ENCODE measurements around the gene SLC19A1. TPM values are rescaled to one million over a fixed set of nuclear protein-coding genes. Genes with fewer than 3 reads are reported as not detected.
"Not testable (repeated sequence)": the region's sequence is repeated elsewhere in the genome, so short reads cannot be mapped to it uniquely, and the experiment has no call there.

The SLC19A1 gene
- total RNA-seq, 1 experiment from 2014 or later, result 25.4 TPM

GRCh38 chr21:45570826-45571601 lies 28.8 kb upstream of the SLC19A1 start:
- H3K4me1 Mint-ChIP-seq (ENCODE audit: insufficient read depth, unreplicated experiment), result no peaks in the 10 kb centered on the region
- H3K27ac Mint-ChIP-seq (ENCODE audit: low read depth, unreplicated experiment), result no peak overlapping the region
- ChIA-PET CTCF (interaction anchor here (0.9 to 1.2 kb wide), 3 partner anchors 8 to 15 kb away, joined by 3 to 6 read pairs (median 4); no protein-coding TSS in a partner anchor), POLR2A (no interaction called here)
- intact Hi-C loops (cut with micrococcal nuclease), result no loop called here
- no TSS peak for BruUV-seq (replicated peaks)
- peaks cover 6% of the 10 kb centered on the region for H3K36me3 Mint-ChIP-seq (ENCODE audit: insufficient read depth, unreplicated experiment)
- H3K9me3 Mint-ChIP-seq (ENCODE audit: unreplicated experiment), result no peaks in the 10 kb centered on the region
- H3K27me3 Mint-ChIP-seq (ENCODE audit: insufficient read depth, unreplicated experiment), result peaks cover 47% of the 10 kb centered on the region
- H3K4me3 Mint-ChIP-seq (ENCODE audit: unreplicated experiment), result no peak overlapping the region
- no peak for DNase-seq (ENCODE audit: unreplicated experiment)
- no peak for TF ChIP-seq CTCF (IDR thresholded peaks at IDR 0.05; ENCODE audit: unreplicated experiment)

- CTCF ChIA-PET, result interaction anchor here (0.7 kb wide), 1 partner anchor 14 kb away, joined by 3 read pairs; no protein-coding TSS in a partner anchor
- Mint-ChIP-seq H3K9me3 (ENCODE audit: unreplicated experiment) (no peaks in the 10 kb centered on the region), H3K27ac (ENCODE audit: low read depth, unreplicated experiment) (no peak overlapping the region), H3K27me3 (ENCODE audit: insufficient read depth, unreplicated experiment) (peaks cover 47% of the 10 kb centered on the region), H3K4me3 (ENCODE audit: unreplicated experiment) (no peak overlapping the region), H3K36me3 (ENCODE audit: insufficient read depth, unreplicated experiment) (peaks cover 6% of the 10 kb centered on the region), H3K4me1 (ENCODE audit: insufficient read depth, unreplicated experiment) (no peaks in the 10 kb centered on the region)
- DNase-seq (ENCODE audit: unreplicated experiment), result no peak
- intact Hi-C loops (cut with micrococcal nuclease), result no loop called here
- TF ChIP-seq CTCF (IDR thresholded peaks at IDR 0.05; ENCODE audit: unreplicated experiment), result no peak
- POLR2A ChIA-PET, result no interaction called here
- BruUV-seq (replicated peaks), result no TSS peak
These were observed 27.8 kb upstream of the SLC19A1 start for GRCh38 chr21:45570071-45570470.

- TF ChIP-seq CTCF (IDR thresholded peaks at IDR 0.05; ENCODE audit: unreplicated experiment), result no peak
- H3K4me3 Mint-ChIP-seq (ENCODE audit: unreplicated experiment), result no peak overlapping the region
- POLR2A ChIA-PET, result interaction anchor here (1.3 kb wide), 1 partner anchor 12 kb away, joined by 5 read pairs; no protein-coding TSS in a partner anchor
These were observed 26.1 kb upstream of the SLC19A1 start for GRCh38 chr21:45568383-45568782.

GRCh38 chr21:45564137-45564536 lies 21.9 kb upstream of the SLC19A1 start:
- H3K4me1 Mint-ChIP-seq (ENCODE audit: insufficient read depth, unreplicated experiment); H3K9me3 Mint-ChIP-seq (ENCODE audit: unreplicated experiment); CTCF ChIA-PET; H3K36me3 Mint-ChIP-seq (ENCODE audit: insufficient read depth, unreplicated experiment); DNase-seq (ENCODE audit: unreplicated experiment); H3K27ac Mint-ChIP-seq (ENCODE audit: low read depth, unreplicated experiment); intact Hi-C loops (cut with micrococcal nuclease); H3K4me3 Mint-ChIP-seq (ENCODE audit: unreplicated experiment); BruUV-seq (replicated peaks); POLR2A ChIA-PET: not testable (repeated sequence)
- peaks cover 79% of the 10 kb centered on the region for H3K27me3 Mint-ChIP-seq (ENCODE audit: insufficient read depth, unreplicated experiment)

More at GRCh38 chr21:45568383-45568782, 26.1 kb upstream of the SLC19A1 start:
- no peak overlapping the region for H3K27ac Mint-ChIP-seq (ENCODE audit: low read depth, unreplicated experiment)
- peaks cover 64% of the 10 kb centered on the region for H3K27me3 Mint-ChIP-seq (ENCODE audit: insufficient read depth, unreplicated experiment)
- CTCF ChIA-PET, result interaction anchor here (0.8 kb wide), 1 partner anchor 254 kb away, joined by 3 read pairs; no protein-coding TSS in a partner anchor
- no peak for DNase-seq (ENCODE audit: unreplicated experiment)
- no peaks in the 10 kb centered on the region for H3K9me3 Mint-ChIP-seq (ENCODE audit: unreplicated experiment)
- intact Hi-C loops (cut with micrococcal nuclease), result no loop called here
- peaks cover 6% of the 10 kb centered on the region for H3K36me3 Mint-ChIP-seq (ENCODE audit: insufficient read depth, unreplicated experiment)
- BruUV-seq (replicated peaks), result no TSS peak
- no peaks in the 10 kb centered on the region for H3K4me1 Mint-ChIP-seq (ENCODE audit: insufficient read depth, unreplicated experiment)
